ENCODE data around the gene VEZT. TPM values are rescaled to one million over a fixed set of nuclear protein-coding genes. Genes with fewer than 3 reads are reported as not detected.
"Not testable (repeated sequence)": the region's sequence is repeated elsewhere in the genome, so short reads cannot be mapped to it uniquely, and the experiment has no call there.

VEZT gene
- total RNA-seq, 2 experiments from 2014 or later: 36.9 to 52.3 TPM

- Mint-ChIP-seq H3K4me3 (no peak overlapping the region), H3K27ac (no peak overlapping the region), H3K4me1 (no peaks in the 10 kb centered on the region), H3K27me3 (peaks cover 3% of the 10 kb centered on the region), H3K9me3 (ENCODE audit: low read depth) (no peaks in the 10 kb centered on the region), H3K36me3 (no peaks in the 10 kb centered on the region)
- no peak for ATAC-seq
- no peak for DNase-seq
- CTCF ChIA-PET: interaction anchor here (0.6 kb wide), 1 partner anchor 26 kb away, joined by 3 read pairs; the partner anchor contains the start of gene VEZT
These were observed 26.4 kb upstream of the VEZT start for GRCh38 chr12:95191060-95191696.

- DNase-seq: no peak
- no peak for ATAC-seq
- H3K9me3 Mint-ChIP-seq (ENCODE audit: low read depth): no peaks in the 10 kb centered on the region
- CTCF ChIA-PET: no interaction called here
- H3K27ac Mint-ChIP-seq: no peak overlapping the region
- no peaks in the 10 kb centered on the region for H3K36me3 Mint-ChIP-seq
- H3K4me3 Mint-ChIP-seq: no peak overlapping the region
- H3K27me3 Mint-ChIP-seq: peaks cover 3% of the 10 kb centered on the region
- no peaks in the 10 kb centered on the region for H3K4me1 Mint-ChIP-seq
These were observed 25.3 kb upstream of the VEZT start for GRCh38 chr12:95192271-95192670.

- no peak overlapping the region for H3K27ac Mint-ChIP-seq
- CTCF ChIA-PET: no interaction called here
- H3K4me3 Mint-ChIP-seq: no peak overlapping the region
- H3K27me3 Mint-ChIP-seq: peaks cover 3% of the 10 kb centered on the region
- no peaks in the 10 kb centered on the region for H3K36me3 Mint-ChIP-seq
- H3K4me1 Mint-ChIP-seq: no peaks in the 10 kb centered on the region
- no peaks in the 10 kb centered on the region for H3K9me3 Mint-ChIP-seq (ENCODE audit: low read depth)
- ATAC-seq: no peak
- no peak for DNase-seq
These were observed 24.5 kb upstream of the VEZT start for GRCh38 chr12:95193139-95193538.

- no peaks in the 10 kb centered on the region for H3K4me1 Mint-ChIP-seq
- no peak for ATAC-seq
These were observed 22.5 kb upstream of the VEZT start for GRCh38 chr12:95195122-95195521.

GRCh38 chr12:95196875-95197569 is 20.6 kb upstream of the VEZT start:
- H3K9me3 Mint-ChIP-seq (ENCODE audit: low read depth); H3K4me3 Mint-ChIP-seq; ATAC-seq; H3K27ac Mint-ChIP-seq; CTCF ChIA-PET; DNase-seq; H3K27me3 Mint-ChIP-seq; H3K36me3 Mint-ChIP-seq; H3K4me1 Mint-ChIP-seq: not testable (repeated sequence)

More at GRCh38 chr12:95195122-95195521, 22.5 kb upstream of the VEZT start:
- DNase-seq: no peak
- Mint-ChIP-seq H3K27ac (no peak overlapping the region), H3K36me3 (no peaks in the 10 kb centered on the region), H3K9me3 (ENCODE audit: low read depth) (no peaks in the 10 kb centered on the region), H3K4me3 (no peak overlapping the region), H3K27me3 (no peaks in the 10 kb centered on the region)
- CTCF ChIA-PET: no interaction called here

GRCh38 chr12:95197636-95198035 is 20.0 kb upstream of the VEZT start:
- H3K36me3 Mint-ChIP-seq: no peaks in the 10 kb centered on the region
- H3K4me3 Mint-ChIP-seq: no peak overlapping the region
- CTCF ChIA-PET: no interaction called here
- DNase-seq (no peak), ATAC-seq (no peak)
- H3K9me3 Mint-ChIP-seq (ENCODE audit: low read depth): no peaks in the 10 kb centered on the region
- no peaks in the 10 kb centered on the region for H3K4me1 Mint-ChIP-seq
- H3K27me3 Mint-ChIP-seq: no peaks in the 10 kb centered on the region
- H3K27ac Mint-ChIP-seq: no peak overlapping the region

GRCh38 chr12:95198914-95199313 is 18.7 kb upstream of the VEZT start:
- DNase-seq (no peak), ATAC-seq (no peak)
- no peaks in the 10 kb centered on the region for H3K4me1 Mint-ChIP-seq
- no peaks in the 10 kb centered on the region for H3K27me3 Mint-ChIP-seq
- H3K9me3 Mint-ChIP-seq (ENCODE audit: low read depth): no peaks in the 10 kb centered on the region
- no peak overlapping the region for H3K4me3 Mint-ChIP-seq
- CTCF ChIA-PET: no interaction called here
- H3K36me3 Mint-ChIP-seq: no peaks in the 10 kb centered on the region
- H3K27ac Mint-ChIP-seq: no peak overlapping the region

- ATAC-seq: no peak
- no peak for DNase-seq
These were observed 17.3 kb upstream of the VEZT start for GRCh38 chr12:95200128-95200894.

GRCh38 chr12:95201056-95201670 is 16.4 kb upstream of the VEZT start:
- Mint-ChIP-seq H3K9me3 (ENCODE audit: low read depth) (no peaks in the 10 kb centered on the region), H3K27me3 (no peaks in the 10 kb centered on the region), H3K4me1 (no peaks in the 10 kb centered on the region), H3K4me3 (no peak overlapping the region), H3K36me3 (no peaks in the 10 kb centered on the region), H3K27ac (no peak overlapping the region)
- no peak for ATAC-seq
- DNase-seq: no peak
- CTCF ChIA-PET: interaction anchor here (1.5 kb wide), 1 partner anchor 13 kb away, joined by 3 read pairs; no protein-coding TSS in a partner anchor

More at GRCh38 chr12:95200128-95200894, 17.3 kb upstream of the VEZT start:
- Mint-ChIP-seq H3K4me1 (no peaks in the 10 kb centered on the region), H3K27ac (no peak overlapping the region), H3K9me3 (ENCODE audit: low read depth) (no peaks in the 10 kb centered on the region), H3K4me3 (no peak overlapping the region), H3K27me3 (no peaks in the 10 kb centered on the region), H3K36me3 (no peaks in the 10 kb centered on the region)
- CTCF ChIA-PET: interaction anchor here (0.7 to 1.5 kb wide), 2 partner anchors 13 to 16 kb away, joined by 3 read pairs; no protein-coding TSS in a partner anchor

GRCh38 chr12:95202691-95203486 is 14.7 kb upstream of the VEZT start:
- Mint-ChIP-seq H3K9me3 (ENCODE audit: low read depth) (no peaks in the 10 kb centered on the region), H3K36me3 (no peaks in the 10 kb centered on the region), H3K4me1 (no peaks in the 10 kb centered on the region), H3K27me3 (no peaks in the 10 kb centered on the region), H3K27ac (no peak overlapping the region), H3K4me3 (no peak overlapping the region)
- CTCF ChIA-PET: no interaction called here
- ATAC-seq (no peak), DNase-seq (no peak)

GRCh38 chr12:95203487-95204030 is 14.0 kb upstream of the VEZT start:
- no peaks in the 10 kb centered on the region for H3K9me3 Mint-ChIP-seq (ENCODE audit: low read depth)
- no peak overlapping the region for H3K4me3 Mint-ChIP-seq
- H3K36me3 Mint-ChIP-seq: no peaks in the 10 kb centered on the region
- DNase-seq (no peak), ATAC-seq (no peak)
- CTCF ChIA-PET: no interaction called here
- no peak overlapping the region for H3K27ac Mint-ChIP-seq
- no peaks in the 10 kb centered on the region for H3K4me1 Mint-ChIP-seq
- no peaks in the 10 kb centered on the region for H3K27me3 Mint-ChIP-seq

- no peak for ATAC-seq
- no peak for DNase-seq
- H3K27me3 Mint-ChIP-seq: no peaks in the 10 kb centered on the region
- no peaks in the 10 kb centered on the region for H3K36me3 Mint-ChIP-seq
- H3K4me3 Mint-ChIP-seq: no peak overlapping the region
- H3K9me3 Mint-ChIP-seq (ENCODE audit: low read depth): no peaks in the 10 kb centered on the region
- H3K27ac Mint-ChIP-seq: no peak overlapping the region
- H3K4me1 Mint-ChIP-seq: no peaks in the 10 kb centered on the region
- CTCF ChIA-PET: no interaction called here
These were observed 13.3 kb upstream of the VEZT start for GRCh38 chr12:95204141-95204866.

All from activated CD8-positive, alpha-beta memory T cell treated with anti-CD3 and anti-CD28 coated beads, Interleukin-2, amount 10 ng/mL, durations not matched to agents 7 days and 5 days (primary cell).